Fibroblast of pulmonary artery (primary cell): Measurements from ENCODE around the gene ARHGAP15.

Experiments used
- DNase-seq: peaks from one replicate; pipeline ENCODE4 v3.0.0-alpha.2; 2010; ENCODE audit warnings: low read depth
- H3K4me3 ChIP-seq: replicated peaks from 2 replicates; pipeline ENCODE4 v1.5.1; 2011; ENCODE audit warnings: low read depth, mild to moderate bottlenecking, control low read depth, low read length, moderate library complexity
- TF ChIP-seq, protein P1 (sequence below): IDR thresholded peaks from 2 replicates; pipeline ENCODE4 v1.5.1; 2011; ENCODE audit warnings: mild to moderate bottlenecking, control low read depth, low read length, inconsistent platforms; ENCODE audit errors: missing control alignments

Gene ARHGAP15

GRCh38 chr2:143668234-143668633, 539.0 kb downstream of the ARHGAP15 start:
- TF ChIP-seq, protein P1, sequence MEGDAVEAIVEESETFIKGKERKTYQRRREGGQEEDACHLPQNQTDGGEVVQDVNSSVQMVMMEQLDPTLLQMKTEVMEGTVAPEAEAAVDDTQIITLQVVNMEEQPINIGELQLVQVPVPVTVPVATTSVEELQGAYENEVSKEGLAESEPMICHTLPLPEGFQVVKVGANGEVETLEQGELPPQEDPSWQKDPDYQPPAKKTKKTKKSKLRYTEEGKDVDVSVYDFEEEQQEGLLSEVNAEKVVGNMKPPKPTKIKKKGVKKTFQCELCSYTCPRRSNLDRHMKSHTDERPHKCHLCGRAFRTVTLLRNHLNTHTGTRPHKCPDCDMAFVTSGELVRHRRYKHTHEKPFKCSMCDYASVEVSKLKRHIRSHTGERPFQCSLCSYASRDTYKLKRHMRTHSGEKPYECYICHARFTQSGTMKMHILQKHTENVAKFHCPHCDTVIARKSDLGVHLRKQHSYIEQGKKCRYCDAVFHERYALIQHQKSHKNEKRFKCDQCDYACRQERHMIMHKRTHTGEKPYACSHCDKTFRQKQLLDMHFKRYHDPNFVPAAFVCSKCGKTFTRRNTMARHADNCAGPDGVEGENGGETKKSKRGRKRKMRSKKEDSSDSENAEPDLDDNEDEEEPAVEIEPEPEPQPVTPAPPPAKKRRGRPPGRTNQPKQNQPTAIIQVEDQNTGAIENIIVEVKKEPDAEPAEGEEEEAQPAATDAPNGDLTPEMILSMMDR = no peak
- DNase-seq = no peak
- no peak overlapping the region for H3K4me3 ChIP-seq

DNA sequence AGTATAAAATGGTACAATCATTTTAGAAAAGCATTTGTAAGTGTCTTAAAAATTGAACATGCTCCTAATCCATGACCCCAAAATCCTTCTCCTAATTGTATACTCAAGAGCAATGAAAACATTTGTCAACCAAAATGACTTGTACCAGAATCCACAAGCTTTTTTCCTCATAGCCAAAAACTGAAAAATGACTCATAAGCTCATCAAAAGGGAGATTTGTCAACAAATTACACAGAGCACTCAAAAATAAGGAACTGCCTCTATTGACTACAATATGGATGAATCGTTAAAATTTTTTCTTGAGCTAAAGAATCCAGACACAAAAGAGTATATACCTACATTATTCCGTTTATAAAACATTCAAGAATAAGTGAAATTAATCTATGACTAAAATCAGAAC, 544.8 kb downstream of the ARHGAP15 start:
- no peak overlapping the region for H3K4me3 ChIP-seq
- TF ChIP-seq, protein P1 = no peak
- DNase-seq = no peak

DNA sequence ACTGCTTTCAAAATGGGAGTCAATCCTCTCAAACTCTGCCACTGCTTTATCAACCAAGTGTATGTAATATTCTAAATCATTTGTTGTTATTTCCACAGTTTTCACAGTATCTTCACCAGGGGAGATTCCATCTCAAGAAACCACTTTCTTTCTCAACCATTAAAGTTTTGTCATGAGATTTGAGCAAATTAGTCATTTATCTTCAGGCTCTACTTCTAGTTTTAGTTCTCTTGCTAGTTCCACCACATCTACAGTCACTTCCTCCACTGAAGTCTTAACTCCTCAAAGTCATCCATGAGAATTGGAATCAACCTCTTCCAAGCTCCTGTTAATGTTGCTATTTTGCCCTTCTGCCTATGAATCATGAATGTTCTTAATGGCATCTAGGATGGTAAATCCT, 545.8 kb downstream of the ARHGAP15 start:
- TF ChIP-seq, protein P1 = no peak
- no peak for DNase-seq
- H3K4me3 ChIP-seq = no peak overlapping the region

- DNase-seq = no peak
- H3K4me3 ChIP-seq = no peak overlapping the region
- TF ChIP-seq, protein P1 = no peak
Observed at GRCh38 chr2:143679617-143680016, 550.4 kb downstream of the ARHGAP15 start.

GRCh38 chr2:143680885-143681405, 551.7 kb downstream of the ARHGAP15 start:
- no peak overlapping the region for H3K4me3 ChIP-seq
- DNase-seq = no peak
- TF ChIP-seq, protein P1 = no peak

DNA sequence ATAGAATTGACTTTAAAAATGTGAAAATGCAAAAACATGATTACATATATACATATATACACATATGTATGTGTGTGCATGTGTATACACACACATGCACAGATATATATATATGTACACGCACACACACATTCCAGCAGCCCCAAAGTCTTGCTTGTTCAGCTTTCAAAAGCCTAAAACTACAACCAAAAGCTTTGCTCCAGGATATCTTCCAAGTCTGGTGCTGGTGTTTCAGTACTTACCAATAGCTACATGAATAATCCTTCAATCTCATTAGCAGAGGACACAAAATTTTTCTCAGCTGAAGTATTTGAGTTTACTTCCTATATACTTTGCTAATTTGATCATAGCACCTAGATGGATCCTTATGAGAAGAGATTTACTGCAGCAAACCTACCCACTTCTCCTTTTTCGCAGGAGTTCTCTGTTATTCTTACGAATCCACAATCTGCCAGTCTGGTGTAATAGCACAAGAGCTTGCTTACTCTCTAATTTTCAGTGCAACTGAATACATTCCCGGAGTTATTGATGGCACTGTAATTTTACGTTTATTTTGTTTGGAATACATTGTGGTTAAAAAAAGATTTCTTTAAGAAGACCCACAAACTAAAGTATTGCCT, 553.3 kb downstream of the ARHGAP15 start:
- TF ChIP-seq, protein P1 = no peak
- DNase-seq = no peak
- no peak overlapping the region for H3K4me3 ChIP-seq

DNA sequence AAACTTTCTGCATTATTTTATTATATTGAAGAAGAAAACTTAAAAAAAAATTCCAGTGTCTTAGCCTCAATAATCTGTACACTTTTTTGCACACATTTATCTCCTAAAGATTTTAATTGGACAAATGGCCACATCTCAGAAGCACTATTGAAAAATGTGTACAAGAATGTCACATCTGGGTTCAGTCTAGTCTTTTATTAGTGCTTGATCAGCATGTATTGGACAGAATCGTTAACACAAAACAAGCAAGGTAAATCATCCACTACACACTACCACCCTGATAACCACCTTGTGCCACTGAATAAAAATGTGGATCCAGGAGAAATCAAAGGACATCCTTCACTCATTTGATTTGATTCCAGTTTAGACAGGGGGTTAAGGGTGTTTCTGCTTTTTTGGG, 554.8 kb downstream of the ARHGAP15 start:
- TF ChIP-seq, protein P1 = no peak
- H3K4me3 ChIP-seq = no peak overlapping the region
- DNase-seq = no peak
